Chondrocyte (in vitro differentiated cells): Measurements from ENCODE around the gene RBP4. TPM values are rescaled to one million over a fixed set of nuclear protein-coding genes. Genes with fewer than 3 reads are reported as not detected.

ENCODE experiments used
- DNase-seq: peaks from one replicate; pipeline ENCODE4 v3.0.0; 2021; ENCODE audit warnings: mixed read lengths, low spot score
- H3K27ac Mint-ChIP-seq: one replicate; pipeline ENCODE4 v1.8.0; 2021; ENCODE audit warnings: mild to moderate bottlenecking, moderate library complexity, mixed read lengths; ENCODE audit not compliant: unreplicated experiment
- H3K27me3 Mint-ChIP-seq: 2 replicates; pipeline ENCODE4 v1.8.0; 2021; ENCODE audit warnings: low read depth, mixed read lengths
- H3K36me3 Mint-ChIP-seq: 2 replicates; pipeline ENCODE4 v1.8.0; 2021; ENCODE audit warnings: low read depth, mixed read lengths
- H3K4me1 Mint-ChIP-seq: 2 replicates; pipeline ENCODE4 v1.8.0; 2021; ENCODE audit warnings: low read depth, mild to moderate bottlenecking, mixed read lengths
- H3K4me3 Mint-ChIP-seq: one replicate; pipeline ENCODE4 v1.8.0; 2021; ENCODE audit warnings: mild to moderate bottlenecking, moderate library complexity, mixed read lengths; ENCODE audit not compliant: unreplicated experiment
- H3K9me3 Mint-ChIP-seq: 2 replicates; pipeline ENCODE4 v1.8.0; 2021; ENCODE audit warnings: low read depth, mixed read lengths
- CTCF ChIP-seq: fragments of 200-600 bp; sonication (generic); IDR thresholded peaks from 2 replicates; pipeline ENCODE4 v1.5.0; 2021; ENCODE audit warnings: antibody characterized with exemption, mild to moderate bottlenecking, moderate library complexity
- total RNA-seq: library from RNA; stranded (reverse); gene quantifications from 3 replicates; pipeline ENCODE4 v1.2.1, GENCODE V29; 2021

The RBP4 gene
- total RNA-seq, 1 donor from 2014 or later, result 30.1 TPM

GRCh38 chr10:93600446-93601145, 439 bp downstream of the RBP4 start:
- no peaks in the 10 kb centered on the region for H3K9me3 Mint-ChIP-seq
- H3K27me3 Mint-ChIP-seq, result peaks cover 6% of the 10 kb centered on the region
- H3K27ac Mint-ChIP-seq, result no peak overlapping the region
- DNase-seq, result no peak
- H3K4me3 Mint-ChIP-seq, result peak overlapping the region; percentile 71
- TF ChIP-seq CTCF, result peak; percentile 28
- peaks cover 13% of the 10 kb centered on the region for H3K4me1 Mint-ChIP-seq
- no peaks in the 10 kb centered on the region for H3K36me3 Mint-ChIP-seq

- Mint-ChIP-seq H3K4me3 (no peak overlapping the region), H3K4me1 (peaks cover 19% of the 10 kb centered on the region), H3K36me3 (no peaks in the 10 kb centered on the region), H3K27me3 (peaks cover 6% of the 10 kb centered on the region), H3K27ac (no peak overlapping the region), H3K9me3 (no peaks in the 10 kb centered on the region)
- no peak for TF ChIP-seq CTCF
- no peak for DNase-seq
Observed at GRCh38 chr10:93599778-93600177, 1.3 kb downstream of the RBP4 start.

GRCh38 chr10:93599335-93599734, 1.7 kb downstream of the RBP4 start:
- H3K4me1 Mint-ChIP-seq, result peaks cover 19% of the 10 kb centered on the region
- no peak for TF ChIP-seq CTCF
- no peak overlapping the region for H3K27ac Mint-ChIP-seq
- H3K27me3 Mint-ChIP-seq, result peaks cover 6% of the 10 kb centered on the region
- no peak overlapping the region for H3K4me3 Mint-ChIP-seq
- H3K36me3 Mint-ChIP-seq, result no peaks in the 10 kb centered on the region
- no peak for DNase-seq
- no peaks in the 10 kb centered on the region for H3K9me3 Mint-ChIP-seq

GRCh38 chr10:93598157-93598556, 2.9 kb downstream of the RBP4 start:
- DNase-seq, result no peak
- Mint-ChIP-seq H3K27me3 (peaks cover 6% of the 10 kb centered on the region), H3K36me3 (no peaks in the 10 kb centered on the region), H3K4me1 (peaks cover 14% of the 10 kb centered on the region), H3K4me3 (no peak overlapping the region), H3K27ac (no peak overlapping the region), H3K9me3 (no peaks in the 10 kb centered on the region)
- TF ChIP-seq CTCF, result no peak

- DNase-seq, result no peak
- Mint-ChIP-seq H3K9me3 (no peaks in the 10 kb centered on the region), H3K27me3 (peaks cover 2% of the 10 kb centered on the region), H3K27ac (no peak overlapping the region), H3K4me1 (peaks cover 14% of the 10 kb centered on the region), H3K4me3 (no peak overlapping the region), H3K36me3 (no peaks in the 10 kb centered on the region)
- no peak for TF ChIP-seq CTCF
Observed at GRCh38 chr10:93597075-93597599, 3.9 kb downstream of the RBP4 start.
